C4-2B (cell line): ENCODE data around the gene ZNF221.

Experiments
- CTCF ChIP-seq: fragments of 450-650 bp; conservative IDR thresholded peaks from 2 replicates; pipeline ENCODE4 v1.5.1; 2017; ENCODE audit warnings: mild to moderate bottlenecking
- ZFX ChIP-seq: fragments of 450-650 bp; IDR thresholded peaks from 2 replicates; pipeline ENCODE4 v1.6.1; 2017

- TF ChIP-seq CTCF (no peak; the same call in 1 of the 2 replicates), ZFX (no peak)
Observed at GRCh38 chr19:44003461-44004009, 52.5 kb downstream of the ZNF221 start.
